Measurements from ENCODE around the gene TXNIP.

GRCh38 chr1:146039844-146040194 lies 43.4 kb upstream of the TXNIP start:
- TF ChIP-seq EZH2 (IDR thresholded peaks at IDR 0.05; ENCODE audit: borderline replicate concordance, low read depth, low read length, poor library complexity, severe bottlenecking) (no peak), CTCF (conservative IDR thresholded peaks at IDR 0.05; ENCODE audit: low read depth, low read length) (no peak)
